Skeletal muscle tissue (tissue), 4 donors: ENCODE data around the gene ZNF446. TPM values are rescaled to one million over a fixed set of nuclear protein-coding genes. Genes with fewer than 3 reads are reported as not detected.
A peak's percentile ranks its signal among the peaks of the same experiment; 100 is the strongest.
"Not testable (repeated sequence)": the region's sequence is repeated elsewhere in the genome, so short reads cannot be mapped to it uniquely, and the experiment has no call there.

Experiments
- H3K27ac ChIP-seq: one replicate; pipeline ENCODE4 v1.7.0; 2013; ENCODE audit warnings: mild to moderate bottlenecking, low read depth, low read length, inconsistent platforms
- H3K27me3 ChIP-seq, 3 donors: one replicate each; pipeline ENCODE4 v1.7.0; 2013; ENCODE audit warnings: low read length in 3 of 3; ENCODE audit not compliant: control insufficient read depth in 3 of 3, insufficient read depth in 3 of 3
- H3K36me3 ChIP-seq, 3 donors: one replicate each; pipeline ENCODE4 v1.7.0; 2013; ENCODE audit warnings: low read length in 3 of 3; ENCODE audit not compliant: control insufficient read depth in 3 of 3, insufficient read depth in 3 of 3
- H3K4me1 ChIP-seq, 3 donors: one replicate each; pipeline ENCODE4 v1.7.0; 2013; ENCODE audit warnings: low read length in 3 of 3, mild to moderate bottlenecking in 3 of 3; ENCODE audit not compliant: control insufficient read depth in 3 of 3, insufficient read depth in 3 of 3
- H3K4me3 ChIP-seq, 3 donors: one replicate each; pipeline ENCODE4 v1.7.0; 2013; ENCODE audit warnings: low read length in 3 of 3
- H3K9ac ChIP-seq, 3 donors: one replicate each; pipeline ENCODE4 v1.7.0; 2013; ENCODE audit warnings: low read length in 3 of 3, mild to moderate bottlenecking in 3 of 3, moderate library complexity in 2 of 3, low read depth in 1 of 3
- H3K9me3 ChIP-seq, 3 donors: one replicate each; pipeline ENCODE4 v1.7.0; 2013; ENCODE audit warnings: low read length in 3 of 3; ENCODE audit not compliant: control insufficient read depth in 3 of 3
- total RNA-seq: library from RNA; depleted of rRNA; stranded (reverse); fragments of >200 nt; gene quantifications from one replicate; pipeline ENCODE4 v1.2.3, GENCODE V29; 2014
- donor health status: Osteomylitis.

The ZNF446 gene
- total RNA-seq, 1 donor from 2014 or later = 3.1 TPM

DNA sequence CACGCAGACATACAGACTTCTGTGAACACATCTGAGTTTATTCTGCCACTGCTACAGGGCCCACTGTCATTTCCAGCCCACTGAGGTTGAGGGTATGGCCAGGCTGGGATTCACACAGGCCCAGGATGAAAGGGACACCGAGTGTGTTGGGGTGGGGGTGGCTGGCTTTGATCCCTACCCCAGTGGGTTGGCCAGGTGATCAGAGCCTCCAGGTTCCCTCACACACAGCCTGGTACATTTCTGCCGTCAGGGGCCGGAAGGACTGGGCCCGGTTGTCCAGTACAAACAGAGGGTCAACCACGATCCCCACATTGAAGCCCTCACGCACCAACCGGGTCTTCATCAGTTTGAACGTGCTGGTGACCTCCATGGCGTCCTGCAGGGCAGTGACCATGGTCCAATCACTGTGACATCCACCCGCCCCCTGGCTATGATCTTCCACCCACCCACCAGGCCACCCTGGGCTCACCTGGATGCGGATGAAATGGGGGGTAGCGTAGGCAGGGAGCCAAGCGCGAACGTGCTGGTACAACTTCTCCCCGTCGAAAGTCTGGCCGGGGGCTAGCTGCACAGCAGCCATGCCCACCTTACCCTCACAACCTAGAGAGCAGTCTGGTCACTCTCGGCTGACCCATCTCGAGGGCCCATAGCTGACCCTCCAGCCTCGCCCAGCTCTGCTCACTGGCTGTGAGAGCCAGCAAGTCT lies 22.3 kb downstream of the ZNF446 start:
- Histone ChIP-seq H3K9me3 (no peaks in the 10 kb centered on the region), H3K27me3 (no peaks in the 10 kb centered on the region), H3K36me3 (no peaks in the 10 kb centered on the region), H3K9ac (peak overlapping the region in 2 of 3 donors; percentile 61 to 70), H3K27ac (peak overlapping the region; percentile 85), H3K4me3 (peak overlapping the region; percentile 77 to 92 (median 85)), H3K4me1 (peaks cover 21 to 27% (median 23%) of the 10 kb centered on the region in 3 donors)

DNA sequence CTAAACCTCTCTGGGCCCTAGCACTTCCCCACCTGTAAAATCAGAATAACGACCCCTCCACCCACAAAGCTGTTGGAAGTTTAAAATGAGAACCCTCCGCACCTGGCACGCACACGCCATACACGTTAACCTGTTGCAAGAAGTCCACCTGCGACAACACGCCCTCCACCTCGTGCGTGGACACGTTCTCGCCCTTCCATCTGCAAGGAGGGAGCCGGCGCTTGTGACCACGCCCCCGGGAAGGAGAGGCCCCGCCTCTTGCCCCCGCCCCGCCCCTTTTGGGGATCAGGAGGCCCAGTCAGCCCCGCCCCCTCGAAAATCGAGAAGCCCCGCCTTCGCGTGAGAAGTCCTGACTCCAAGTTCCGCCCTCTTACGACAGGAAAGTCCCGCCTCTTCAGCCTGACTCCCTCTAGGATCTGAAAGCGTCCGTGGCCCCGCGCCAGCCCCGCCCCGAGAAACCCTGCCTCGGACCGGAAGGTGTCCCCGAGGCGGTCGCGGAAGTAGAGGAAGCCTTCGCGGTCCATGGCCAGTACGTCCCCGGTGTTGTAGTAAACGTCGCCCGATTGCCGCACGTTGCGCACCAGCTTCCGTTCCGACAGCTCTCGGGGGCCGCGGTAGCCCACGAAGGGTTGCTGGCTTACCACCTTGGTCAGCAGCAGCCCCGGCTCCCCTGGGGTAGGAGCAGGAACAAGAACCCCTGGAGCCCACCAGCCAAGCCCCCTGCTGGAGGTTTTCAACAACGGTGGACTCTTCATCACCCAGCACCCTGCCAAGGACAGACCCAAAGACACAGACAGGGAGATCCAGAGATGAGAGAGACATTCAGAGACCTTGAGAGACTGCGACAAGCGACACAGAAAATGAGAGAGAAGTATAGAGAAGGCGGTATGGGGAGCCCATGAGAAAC lies 23.1 kb downstream of the ZNF446 start:
- H3K4me1 ChIP-seq = peaks cover 21 to 27% (median 23%) of the 10 kb centered on the region in 3 donors
- peak overlapping the region; percentile 82 to 92 (median 84) for H3K9ac ChIP-seq
- no peaks in the 10 kb centered on the region for H3K36me3 ChIP-seq
- H3K9me3 ChIP-seq = no peaks in the 10 kb centered on the region
- H3K27me3 ChIP-seq = no peaks in the 10 kb centered on the region
- peak overlapping the region; percentile 85 to 93 (median 92) for H3K4me3 ChIP-seq
- peak overlapping the region; percentile 85 for H3K27ac ChIP-seq

DNA sequence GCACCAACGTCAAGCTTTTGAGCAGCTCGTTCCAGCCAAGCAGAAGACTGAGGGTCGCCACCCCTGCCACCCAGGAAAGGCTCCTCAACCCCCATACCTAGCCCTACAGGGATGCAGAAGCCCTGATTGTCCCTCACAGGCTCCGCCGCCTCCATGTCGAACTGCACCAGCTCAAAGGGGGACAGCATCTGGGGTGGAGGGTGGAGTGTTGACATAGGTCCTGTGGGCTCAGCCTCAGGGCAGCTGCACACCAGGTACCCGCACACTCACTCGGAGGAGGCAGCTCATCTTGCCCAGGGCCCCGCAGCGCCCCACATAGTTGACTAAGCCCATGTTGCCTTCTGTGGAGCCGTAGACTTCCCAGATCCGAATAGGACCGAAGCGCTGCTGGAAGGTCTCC lies 24.1 kb downstream of the ZNF446 start:
- Histone ChIP-seq H3K27me3 (no peaks in the 10 kb centered on the region), H3K9ac (peak overlapping the region in 1 of 3 donors; percentile 84), H3K27ac (no peak overlapping the region), H3K9me3 (no peaks in the 10 kb centered on the region), H3K4me1 (peaks cover 21 to 27% (median 23%) of the 10 kb centered on the region in 3 donors), H3K4me3 (peak overlapping the region; percentile 80 to 93 (median 92)), H3K36me3 (no peaks in the 10 kb centered on the region)

DNA sequence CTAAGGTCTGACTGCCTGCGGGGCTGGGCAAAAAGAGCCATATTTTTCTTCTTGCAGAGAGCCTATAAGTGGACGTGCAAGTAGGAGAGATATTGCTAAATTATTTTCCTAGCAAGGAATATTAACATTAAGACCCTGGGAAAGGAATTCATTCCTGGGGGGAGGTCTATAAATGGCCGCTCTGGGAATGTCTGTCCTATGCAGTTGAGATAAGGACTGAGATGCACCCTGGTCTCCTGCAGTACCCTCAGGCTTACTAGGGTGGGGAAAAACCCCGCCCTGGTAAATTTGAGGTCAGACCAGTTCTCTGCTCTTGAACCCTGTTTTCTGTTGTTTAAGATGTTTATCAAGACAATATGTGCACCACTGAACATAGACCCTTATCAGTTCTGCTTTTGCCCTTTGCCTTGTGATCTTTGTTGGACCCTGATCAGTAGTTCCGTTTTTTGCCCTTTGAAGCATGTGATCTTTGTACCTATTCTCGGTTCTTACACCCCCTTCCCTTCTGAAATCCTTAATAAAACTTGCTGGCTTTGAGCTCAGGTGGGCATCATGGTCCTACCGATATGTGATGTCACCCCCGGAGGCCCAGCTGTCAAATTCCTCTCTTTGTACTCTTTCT lies 31.6 kb downstream of the ZNF446 start:
- not testable (repeated sequence) for H3K27me3 ChIP-seq, H3K9me3 ChIP-seq, H3K4me3 ChIP-seq, H3K4me1 ChIP-seq, H3K9ac ChIP-seq, H3K27ac ChIP-seq, H3K36me3 ChIP-seq

DNA sequence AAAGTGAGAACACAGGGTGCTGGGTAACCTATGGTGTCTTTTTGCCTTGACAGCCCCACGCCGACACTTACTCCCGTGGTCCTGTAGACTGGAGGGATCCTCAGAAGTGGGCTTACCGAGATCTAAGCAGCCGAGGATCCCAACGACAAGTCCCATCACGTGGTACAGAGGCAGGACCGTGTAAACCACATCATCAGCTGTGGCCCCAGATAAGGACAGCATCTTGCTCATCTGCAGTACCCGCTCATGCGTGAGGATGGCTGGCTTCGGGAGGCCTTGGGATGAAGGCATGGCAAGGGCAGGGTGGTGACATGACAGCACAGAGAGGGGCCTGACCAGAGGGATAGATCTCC lies 33.6 kb downstream of the ZNF446 start:
- peaks cover 0 to 2% (median 0%) of the 10 kb centered on the region in 3 donors for H3K36me3 ChIP-seq
- H3K4me1 ChIP-seq = peaks cover 5 to 8% (median 8%) of the 10 kb centered on the region in 3 donors
- no peak overlapping the region for H3K4me3 ChIP-seq
- H3K27me3 ChIP-seq = no peaks in the 10 kb centered on the region
- no peak overlapping the region for H3K27ac ChIP-seq
- peak overlapping the region in 1 of 3 donors; percentile 33 for H3K9ac ChIP-seq
- no peaks in the 10 kb centered on the region for H3K9me3 ChIP-seq

DNA sequence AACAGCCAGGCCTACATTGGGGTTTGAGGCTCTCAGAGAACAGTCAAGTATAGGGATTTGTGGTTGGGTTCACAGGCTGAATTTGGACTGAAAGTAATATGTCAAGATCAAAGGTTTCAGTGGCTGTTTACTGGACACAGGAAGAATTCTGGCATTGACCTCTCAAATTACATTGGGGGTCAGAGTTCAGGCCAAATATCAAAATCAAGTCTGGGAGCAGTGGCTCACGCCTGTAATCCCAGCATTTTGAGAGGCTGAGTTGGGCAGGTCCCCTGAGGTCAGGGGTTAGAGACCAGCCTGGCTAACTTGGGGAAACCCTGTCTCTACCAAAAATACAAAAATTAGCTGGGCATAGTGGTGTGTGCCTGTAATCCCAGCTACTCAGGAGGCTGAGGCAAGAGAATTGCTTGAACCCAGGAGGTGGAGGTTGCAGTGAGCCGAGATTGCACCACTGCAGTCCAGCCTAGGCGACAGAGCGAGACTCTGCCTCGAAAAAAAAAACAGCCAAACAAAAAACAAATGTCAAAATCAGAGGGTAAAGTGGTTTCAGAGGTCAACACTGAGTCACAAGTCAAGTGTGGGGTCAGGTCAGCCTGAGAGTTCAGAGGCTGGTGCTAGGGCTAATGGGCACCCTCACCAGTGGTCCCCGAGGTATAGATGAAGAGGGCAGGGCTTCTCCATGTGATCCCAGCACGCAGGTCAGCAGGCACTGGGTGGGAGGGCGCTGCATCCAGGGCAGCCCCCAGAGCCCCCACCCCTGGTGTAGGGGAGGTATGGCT lies 34.1 kb downstream of the ZNF446 start:
- no peak overlapping the region for H3K4me3 ChIP-seq

DNA sequence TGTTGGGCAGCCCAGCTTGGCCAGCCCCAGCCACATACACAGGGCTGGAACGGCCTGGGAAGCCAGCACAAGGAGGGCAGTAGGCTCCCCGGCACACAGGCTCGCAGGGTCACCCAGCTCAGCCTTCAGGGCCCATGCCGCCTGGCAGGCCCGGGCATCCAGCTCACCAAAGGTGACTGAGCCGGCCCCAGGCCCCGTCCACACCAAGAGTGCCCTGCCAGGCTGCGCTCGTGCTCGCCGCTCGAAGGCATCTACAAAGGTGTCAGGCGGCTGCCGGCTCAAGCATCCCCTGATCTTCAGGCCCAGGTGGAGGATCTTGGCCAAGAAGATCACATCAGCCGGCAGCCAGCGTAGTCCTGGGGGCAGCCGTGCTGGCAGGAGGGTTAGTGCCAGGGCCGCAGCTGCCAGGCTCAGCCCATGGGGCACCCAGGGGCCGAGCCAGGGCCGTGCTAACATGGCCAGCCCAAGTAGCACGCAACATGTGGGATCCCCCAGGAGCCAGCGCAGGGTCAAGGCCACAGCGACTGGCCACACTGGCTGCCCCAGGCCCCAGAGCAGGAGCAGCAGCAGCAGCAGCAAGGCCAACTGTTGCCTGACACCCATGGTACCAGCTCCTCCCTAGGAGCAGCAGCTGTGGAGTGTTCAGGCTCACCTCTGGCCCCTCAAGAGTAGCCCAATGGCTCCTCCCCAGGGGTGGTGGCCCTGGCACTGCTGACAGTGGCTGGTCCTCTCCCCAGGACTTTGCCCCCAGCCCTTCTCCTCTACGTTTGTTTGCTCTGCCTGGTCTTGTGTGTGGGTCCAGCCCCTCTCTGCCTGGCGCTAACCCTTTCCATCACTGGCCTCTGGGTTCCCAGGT lies 35.4 kb downstream of the ZNF446 start, which contains the start of gene SLC27A5:
Gene SLC27A5, minus strand, starts transcription at position 640 of the 856 bp plus-strand sequence. Its CDS starts 37 bp downstream, at position 603.
- no peak within 1 kb of the TSS for H3K27ac ChIP-seq
- H3K36me3 ChIP-seq = peaks cover 8 to 9% (median 9%) of the 10 kb centered on the region in 3 donors
- H3K9me3 ChIP-seq = no peaks in the 10 kb centered on the region
- H3K4me3 ChIP-seq = no peak within 1 kb of the TSS
- peaks cover 19 to 21% (median 20%) of the 10 kb centered on the region in 3 donors for H3K4me1 ChIP-seq
- no peaks in the 10 kb centered on the region for H3K27me3 ChIP-seq
- no peak within 1 kb of the TSS for H3K9ac ChIP-seq

More for the DNA sequence above, 34.1 kb downstream of the ZNF446 start:
- peaks cover 8 to 11% (median 10%) of the 10 kb centered on the region in 3 donors for H3K4me1 ChIP-seq
- H3K27ac ChIP-seq = no peak overlapping the region
- peak overlapping the region in 1 of 3 donors; percentile 33 for H3K9ac ChIP-seq
- H3K9me3 ChIP-seq = no peaks in the 10 kb centered on the region
- no peaks in the 10 kb centered on the region for H3K27me3 ChIP-seq
- H3K36me3 ChIP-seq = peaks cover 0 to 2% (median 0%) of the 10 kb centered on the region in 3 donors

DNA sequence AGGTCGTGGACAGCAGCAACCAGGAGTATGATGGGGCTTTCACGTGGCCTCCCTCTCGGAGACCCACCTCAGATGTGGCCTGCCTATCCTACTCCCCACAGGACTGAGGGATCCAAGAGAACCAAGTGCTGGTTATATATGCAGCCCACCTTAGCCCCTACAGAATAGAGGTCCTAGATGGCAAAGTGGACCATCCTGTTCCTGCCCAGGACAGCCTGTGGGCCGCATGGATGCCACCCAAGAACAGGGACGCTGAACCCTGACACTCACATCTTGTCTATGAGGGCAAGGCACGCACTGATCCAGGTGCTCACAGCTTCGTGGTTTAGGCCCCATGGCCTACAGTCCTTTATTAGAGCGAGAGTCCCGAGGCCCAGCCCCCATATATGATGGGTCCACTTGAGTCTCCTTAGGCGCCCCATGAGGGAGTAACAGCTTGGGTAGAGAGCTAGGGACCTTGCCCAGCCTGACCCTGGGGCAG lies 37.1 kb downstream of the ZNF446 start:
- Histone ChIP-seq H3K9me3 (no peaks in the 10 kb centered on the region), H3K4me1 (peaks cover 29 to 35% (median 31%) of the 10 kb centered on the region in 3 donors), H3K27me3 (no peaks in the 10 kb centered on the region), H3K27ac (no peak overlapping the region), H3K9ac (peak overlapping the region in 1 of 3 donors; percentile 56), H3K4me3 (no peak overlapping the region), H3K36me3 (peaks cover 12 to 18% (median 17%) of the 10 kb centered on the region in 3 donors)
